PC-9 (cell line): ENCODE results near the gene ZNF672. TPM values are rescaled to one million over a fixed set of nuclear protein-coding genes. Genes with fewer than 3 reads are reported as not detected.

Experiments used
- BruUV-seq: library from RNA; stranded (reverse); fragments of 400-500 nt; replicated peaks from 2 replicates; lab custom pipeline; 2021; lab: Mats Ljungman, UMichigan
- CTCF ChIA-PET: fragments of 300-600 bp; sonication (Branson Sonifier 250); formaldehyde crosslinking; loops from one replicate; lab custom pipeline; 2022; ENCODE audit warnings: antibody characterized with exemption; lab: Charles Lee
- POLR2A ChIA-PET: fragments of 300-600 bp; sonication (Branson Sonifier 250); formaldehyde crosslinking; loops from one replicate; lab custom pipeline; 2022; ENCODE audit warnings: antibody characterized with exemption; ENCODE audit not compliant: unreplicated experiment; lab: Charles Lee
- DNase-seq, 2 experiments: peaks; one replicate each; pipeline versions ENCODE4 v3.0.0 to v3.0.0-alpha.2; 2015 to 2022; ENCODE audit warnings: mixed read lengths in 1 of 2
- H2AFZ ChIP-seq: fragments of 200-600 bp; sonication (generic); 2 replicates; pipeline ENCODE4 v1.8.1; 2017; ENCODE audit warnings: antibody characterized with exemption
- H3F3A ChIP-seq: fragments of 200-600 bp; sonication (generic); 2 replicates; pipeline ENCODE4 v1.8.1; 2017; ENCODE audit warnings: antibody characterized with exemption, mild to moderate bottlenecking, low read depth; ENCODE audit not compliant: insufficient read depth
- H3K27ac ChIP-seq: fragments of 200-600 bp; sonication (generic); 2 replicates; pipeline ENCODE4 v1.6.1; 2016; ENCODE audit warnings: mixed run types
- H3K27me3 ChIP-seq: fragments of 200-600 bp; sonication (generic); 2 replicates; pipeline ENCODE4 v1.6.1; 2016; ENCODE audit warnings: low read depth, mixed run types; ENCODE audit not compliant: insufficient read depth
- H3K36me3 ChIP-seq: fragments of 200-600 bp; sonication (generic); 2 replicates; pipeline ENCODE4 v1.6.1; 2016; ENCODE audit warnings: low read depth, mixed run types
- H3K4me1 ChIP-seq: fragments of 200-600 bp; sonication (generic); replicated peaks from 2 replicates; pipeline ENCODE4 v1.6.1; 2016; ENCODE audit warnings: mixed run types; ENCODE audit not compliant: insufficient read depth
- H3K4me2 ChIP-seq: fragments of 200-600 bp; sonication (generic); 2 replicates; pipeline ENCODE4 v1.6.1; 2017; ENCODE audit warnings: mixed run types
- H3K4me3 ChIP-seq: fragments of 200-600 bp; sonication (generic); 2 replicates; pipeline ENCODE4 v1.6.1; 2016; ENCODE audit warnings: mixed run types
- H3K79me2 ChIP-seq: fragments of 200-600 bp; sonication (generic); 2 replicates; pipeline ENCODE4 v1.6.1; 2017; ENCODE audit warnings: low read depth, mixed run types
- H3K9me2 ChIP-seq: fragments of 200-600 bp; sonication (generic); 2 replicates; pipeline ENCODE4 v1.8.1; 2017; ENCODE audit warnings: mild to moderate bottlenecking; ENCODE audit not compliant: insufficient read depth
- H3K9me3 ChIP-seq: fragments of 200-600 bp; sonication (generic); 2 replicates; pipeline ENCODE4 v1.8.1; 2016; ENCODE audit warnings: low read depth; ENCODE audit not compliant: insufficient read depth
- H4K20me1 ChIP-seq: fragments of 200-600 bp; sonication (generic); 2 replicates; pipeline ENCODE4 v1.8.1; 2017; ENCODE audit not compliant: insufficient read depth
- EZH2 ChIP-seq: fragments of 200-600 bp; sonication (generic); IDR thresholded peaks from 2 replicates; pipeline ENCODE4 v1.8.0; 2017; ENCODE audit warnings: antibody characterized with exemption, low read depth
- intact Hi-C: fragments of 100-400 bp; cut with micrococcal nuclease; formaldehyde crosslinking; loops from one replicate; pipeline ENCODE4 v1.10.0; 2022; ENCODE audit not compliant: unreplicated experiment
- total RNA-seq: library from RNA; stranded (reverse); gene quantifications from 2 replicates; pipeline ENCODE4 v1.2.3, GENCODE V29; 2021
- TF ChIP-seq, protein P1 (sequence below): fragments of 200-600 bp; sonication (generic); conservative IDR thresholded peaks from 2 replicates; pipeline ENCODE4 v1.6.1; 2017; ENCODE audit warnings: mixed run types, antibody characterized with exemption, mild to moderate bottlenecking, moderate library complexity

ZNF672 gene
- total RNA-seq, 1 experiment from 2014 or later, result 24.7 TPM

DNA sequence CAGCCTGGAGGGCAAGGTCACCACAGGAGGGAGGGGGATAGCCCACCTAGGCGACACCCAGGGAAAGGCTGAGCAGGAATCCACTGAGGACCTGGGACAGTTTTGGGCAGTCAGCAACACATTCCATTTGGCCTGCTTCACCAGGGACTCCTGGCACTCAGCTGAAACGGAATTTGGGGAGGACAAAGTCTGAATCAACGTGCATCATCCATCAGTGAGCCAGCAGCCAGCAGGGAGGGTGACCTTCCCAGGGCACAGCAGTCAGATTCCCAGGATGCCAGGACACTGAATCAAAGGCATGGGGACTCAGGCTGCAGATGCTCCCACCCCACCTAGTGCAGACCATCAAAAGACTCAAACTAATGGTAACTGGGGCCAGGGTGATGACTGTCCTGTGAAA, 16.9 kb upstream of the ZNF672 start:
- TF ChIP-seq, protein P1, sequence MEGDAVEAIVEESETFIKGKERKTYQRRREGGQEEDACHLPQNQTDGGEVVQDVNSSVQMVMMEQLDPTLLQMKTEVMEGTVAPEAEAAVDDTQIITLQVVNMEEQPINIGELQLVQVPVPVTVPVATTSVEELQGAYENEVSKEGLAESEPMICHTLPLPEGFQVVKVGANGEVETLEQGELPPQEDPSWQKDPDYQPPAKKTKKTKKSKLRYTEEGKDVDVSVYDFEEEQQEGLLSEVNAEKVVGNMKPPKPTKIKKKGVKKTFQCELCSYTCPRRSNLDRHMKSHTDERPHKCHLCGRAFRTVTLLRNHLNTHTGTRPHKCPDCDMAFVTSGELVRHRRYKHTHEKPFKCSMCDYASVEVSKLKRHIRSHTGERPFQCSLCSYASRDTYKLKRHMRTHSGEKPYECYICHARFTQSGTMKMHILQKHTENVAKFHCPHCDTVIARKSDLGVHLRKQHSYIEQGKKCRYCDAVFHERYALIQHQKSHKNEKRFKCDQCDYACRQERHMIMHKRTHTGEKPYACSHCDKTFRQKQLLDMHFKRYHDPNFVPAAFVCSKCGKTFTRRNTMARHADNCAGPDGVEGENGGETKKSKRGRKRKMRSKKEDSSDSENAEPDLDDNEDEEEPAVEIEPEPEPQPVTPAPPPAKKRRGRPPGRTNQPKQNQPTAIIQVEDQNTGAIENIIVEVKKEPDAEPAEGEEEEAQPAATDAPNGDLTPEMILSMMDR, result no peak
- no peak for TF ChIP-seq EZH2
- no peaks in the 10 kb centered on the region for H3K27me3 ChIP-seq
- CTCF ChIA-PET, result no interaction called here
- H2AFZ ChIP-seq, result no peak overlapping the region
- intact Hi-C loops, result no loop called here
- BruUV-seq, result no TSS peak
- POLR2A ChIA-PET, result no interaction called here
- no peak overlapping the region for H3K4me3 ChIP-seq
- H3K79me2 ChIP-seq, result peaks cover 22% of the 10 kb centered on the region
- no peak for DNase-seq
- H3K9me2 ChIP-seq, result no peaks in the 10 kb centered on the region
- peaks cover 5% of the 10 kb centered on the region for H3K4me1 ChIP-seq
- H3F3A ChIP-seq, result no peaks in the 10 kb centered on the region
- no peak overlapping the region for H3K27ac ChIP-seq
- no peaks in the 10 kb centered on the region for H3K9me3 ChIP-seq
- no peak overlapping the region for H3K4me2 ChIP-seq
- no peaks in the 10 kb centered on the region; the same call in 1 of the 2 replicates for H4K20me1 ChIP-seq
- no peaks in the 10 kb centered on the region for H3K36me3 ChIP-seq

DNA sequence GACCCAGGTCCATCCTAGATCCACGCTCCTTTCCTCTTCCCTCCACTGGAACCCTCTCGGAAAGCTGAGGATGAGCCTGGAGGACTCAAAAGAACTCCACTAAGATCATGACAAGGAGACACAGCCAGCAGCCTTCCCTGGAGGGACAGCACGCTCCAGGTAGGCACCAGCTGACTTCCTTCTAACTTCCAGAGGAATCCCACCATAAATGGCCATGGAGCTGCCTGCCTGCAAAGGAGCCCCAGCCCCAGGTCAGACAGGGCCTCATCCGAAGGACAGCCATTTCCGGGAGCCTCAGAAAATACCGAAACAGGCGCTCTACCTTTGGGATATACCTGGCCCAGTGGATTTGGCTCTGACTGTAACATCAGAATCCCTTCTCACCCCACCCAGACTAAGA, 16.4 kb upstream of the ZNF672 start:
- Histone ChIP-seq H3K9me2 (no peaks in the 10 kb centered on the region), H4K20me1 (no peaks in the 10 kb centered on the region; the same call in 1 of the 2 replicates), H3K4me2 (no peak overlapping the region), H3F3A (peaks cover 4% of the 10 kb centered on the region), H2AFZ (no peak overlapping the region), H3K36me3 (no peaks in the 10 kb centered on the region), H3K9me3 (no peaks in the 10 kb centered on the region), H3K4me1 (peaks cover 5% of the 10 kb centered on the region), H3K27ac (no peak overlapping the region), H3K27me3 (no peaks in the 10 kb centered on the region), H3K4me3 (no peak overlapping the region), H3K79me2 (peaks cover 22% of the 10 kb centered on the region)
- no peak for TF ChIP-seq EZH2
- TF ChIP-seq, protein P1, result no peak
- CTCF ChIA-PET, result no interaction called here
- BruUV-seq, result no TSS peak
- intact Hi-C loops, result no loop called here
- no peak for DNase-seq
- POLR2A ChIA-PET, result no interaction called here

DNA sequence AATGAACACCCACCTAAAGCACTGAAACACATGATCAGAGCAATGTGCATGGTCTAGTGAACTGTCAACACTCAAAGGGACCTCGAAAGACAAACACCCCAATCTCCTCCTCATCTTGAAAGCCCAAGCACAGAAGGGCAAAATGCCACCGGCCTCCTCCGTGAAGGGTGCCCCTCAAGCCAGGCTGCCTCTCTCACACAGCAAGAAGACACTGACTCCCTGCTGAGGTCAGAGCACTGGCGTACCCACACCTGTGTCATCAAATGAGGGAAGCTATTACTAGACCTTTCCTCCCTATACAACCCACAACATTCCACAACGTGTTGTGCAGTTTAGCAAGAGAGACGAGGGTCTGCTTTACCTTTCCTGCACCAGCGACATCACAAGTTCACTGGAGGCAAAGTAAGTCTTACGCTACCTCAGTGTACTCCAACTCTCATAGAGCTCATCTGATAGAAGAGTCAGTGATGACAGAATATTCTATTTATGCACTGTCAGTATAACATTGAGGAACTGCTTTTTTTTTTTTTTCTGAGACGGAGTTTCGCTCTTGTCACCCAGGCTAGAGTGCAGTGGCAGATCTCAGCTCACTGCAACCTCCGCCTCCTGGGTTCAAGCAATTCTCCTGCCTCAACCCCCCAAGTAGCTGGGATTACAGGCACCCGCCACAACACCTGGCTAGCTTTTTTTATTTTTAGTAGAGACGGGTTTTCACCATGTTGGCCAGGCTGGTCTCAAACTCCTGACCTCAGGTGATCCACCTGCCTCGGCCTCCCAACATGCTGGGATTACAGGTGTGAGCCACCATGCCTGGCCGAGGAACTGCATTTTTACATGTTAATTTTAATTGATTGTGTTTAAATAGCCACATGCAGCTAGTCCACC, 15.6 kb upstream of the ZNF672 start:
- H2AFZ ChIP-seq, result no peak overlapping the region
- DNase-seq, result no peak
- H3K27ac ChIP-seq, result no peak overlapping the region
- no peaks in the 10 kb centered on the region; the same call in 1 of the 2 replicates for H4K20me1 ChIP-seq
- TF ChIP-seq EZH2, result no peak
- TF ChIP-seq, protein P1, result no peak
- peaks cover 7% of the 10 kb centered on the region for H3F3A ChIP-seq
- no peaks in the 10 kb centered on the region for H3K36me3 ChIP-seq
- no peaks in the 10 kb centered on the region for H3K27me3 ChIP-seq
- H3K79me2 ChIP-seq, result peaks cover 22% of the 10 kb centered on the region
- no peak overlapping the region for H3K4me2 ChIP-seq
- CTCF ChIA-PET, result no interaction called here
- no peaks in the 10 kb centered on the region for H3K9me3 ChIP-seq
- H3K9me2 ChIP-seq, result no peaks in the 10 kb centered on the region
- H3K4me1 ChIP-seq, result peaks cover 12% of the 10 kb centered on the region
- intact Hi-C loops, result loop anchor here (1.0 kb wide), 1 partner anchor 11 kb away; no protein-coding TSS in a partner anchor
- POLR2A ChIA-PET, result interaction anchor here (0.7 kb wide), 1 partner anchor 15 kb away, joined by 15 read pairs; no protein-coding TSS in a partner anchor
- no peak overlapping the region for H3K4me3 ChIP-seq
- no TSS peak for BruUV-seq
